Measurements from ENCODE around the gene FGD6.
"Not testable (repeated sequence)": the region's sequence is repeated elsewhere in the genome, so short reads cannot be mapped to it uniquely, and the experiment has no call there.

FGD6 gene

DNA sequence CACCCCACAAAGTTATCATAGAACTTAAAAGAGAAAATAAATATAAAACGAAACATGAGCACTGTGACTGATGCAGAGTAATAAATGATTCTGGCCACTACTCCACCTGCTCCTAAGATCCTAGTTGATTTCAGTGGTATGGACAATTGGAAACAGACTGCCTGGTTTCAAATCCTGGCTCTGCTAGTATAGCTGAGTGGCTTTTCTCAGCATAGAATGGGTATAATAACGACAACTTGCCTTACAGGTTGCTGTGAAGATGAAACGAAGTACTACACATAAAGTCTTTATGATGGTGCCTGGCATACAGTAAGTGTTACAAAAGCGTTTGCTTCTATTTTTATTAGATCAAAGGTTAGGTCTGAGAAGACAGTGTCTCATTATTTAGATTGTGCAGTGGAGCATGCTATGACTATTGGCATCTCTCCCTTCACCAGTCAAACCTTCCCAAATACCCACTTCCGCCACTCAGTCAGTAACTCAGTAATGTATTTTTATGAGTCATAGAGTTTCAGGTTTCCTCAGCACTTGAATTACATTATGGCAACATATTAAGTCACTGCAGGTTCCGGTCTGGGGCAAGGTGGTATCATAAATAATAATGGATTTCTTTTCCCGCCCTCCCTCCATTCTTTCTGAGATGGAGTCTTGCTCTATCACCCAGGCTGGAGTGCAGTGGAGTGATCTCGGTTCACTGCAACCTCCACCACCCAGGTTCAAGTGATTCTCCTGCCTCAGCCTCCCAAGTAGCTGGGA, 114.2 kb downstream of the FGD6 start:
- H3K4me3 ChIP-seq (ENCODE audit: low read depth, low read length): no peak overlapping the region
- TF ChIP-seq POLR2A (IDR thresholded peaks at IDR 0.05; ENCODE audit: extremely low read depth, insufficient read length) (no peak), MYC (IDR thresholded peaks at IDR 0.05; ENCODE audit: low read depth, low read length) (peak; percentile 60; the same call in 1 of the 2 replicates)
- TF ChIP-seq, protein P1, sequence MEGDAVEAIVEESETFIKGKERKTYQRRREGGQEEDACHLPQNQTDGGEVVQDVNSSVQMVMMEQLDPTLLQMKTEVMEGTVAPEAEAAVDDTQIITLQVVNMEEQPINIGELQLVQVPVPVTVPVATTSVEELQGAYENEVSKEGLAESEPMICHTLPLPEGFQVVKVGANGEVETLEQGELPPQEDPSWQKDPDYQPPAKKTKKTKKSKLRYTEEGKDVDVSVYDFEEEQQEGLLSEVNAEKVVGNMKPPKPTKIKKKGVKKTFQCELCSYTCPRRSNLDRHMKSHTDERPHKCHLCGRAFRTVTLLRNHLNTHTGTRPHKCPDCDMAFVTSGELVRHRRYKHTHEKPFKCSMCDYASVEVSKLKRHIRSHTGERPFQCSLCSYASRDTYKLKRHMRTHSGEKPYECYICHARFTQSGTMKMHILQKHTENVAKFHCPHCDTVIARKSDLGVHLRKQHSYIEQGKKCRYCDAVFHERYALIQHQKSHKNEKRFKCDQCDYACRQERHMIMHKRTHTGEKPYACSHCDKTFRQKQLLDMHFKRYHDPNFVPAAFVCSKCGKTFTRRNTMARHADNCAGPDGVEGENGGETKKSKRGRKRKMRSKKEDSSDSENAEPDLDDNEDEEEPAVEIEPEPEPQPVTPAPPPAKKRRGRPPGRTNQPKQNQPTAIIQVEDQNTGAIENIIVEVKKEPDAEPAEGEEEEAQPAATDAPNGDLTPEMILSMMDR (IDR thresholded peaks at IDR 0.05; ENCODE audit: low read depth, low read length): no peak
- TF ChIP-seq, protein P2, sequence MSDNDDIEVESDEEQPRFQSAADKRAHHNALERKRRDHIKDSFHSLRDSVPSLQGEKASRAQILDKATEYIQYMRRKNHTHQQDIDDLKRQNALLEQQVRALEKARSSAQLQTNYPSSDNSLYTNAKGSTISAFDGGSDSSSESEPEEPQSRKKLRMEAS (IDR thresholded peaks at IDR 0.05; ENCODE audit: low read depth, low read length): peak; percentile 30; the same call in 1 of the 2 replicates
- peak; percentile 59 for DNase-seq (ENCODE audit: low read depth)

DNA sequence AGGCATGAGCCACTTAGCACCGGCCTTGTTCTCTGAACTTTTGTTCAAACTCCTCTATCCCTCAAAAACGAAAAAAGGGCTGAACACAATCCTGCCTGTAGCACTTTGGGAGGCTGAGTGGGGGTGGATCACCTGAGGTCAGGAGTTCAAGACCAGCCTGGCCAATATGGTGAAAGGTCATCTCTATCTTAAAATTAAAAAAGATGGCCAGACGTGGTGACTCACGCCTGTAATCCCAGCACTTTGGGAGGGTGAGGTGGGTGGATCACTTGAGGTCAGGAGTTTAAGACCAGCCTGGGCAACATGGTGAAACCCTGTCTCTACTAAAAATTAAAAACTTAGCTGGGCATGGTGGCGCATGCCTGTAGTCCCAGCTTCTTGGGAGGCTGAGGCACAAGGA, 115.3 kb downstream of the FGD6 start:
- not testable (repeated sequence) for H3K4me3 ChIP-seq (ENCODE audit: low read depth, low read length); DNase-seq (ENCODE audit: low read depth)

DNA sequence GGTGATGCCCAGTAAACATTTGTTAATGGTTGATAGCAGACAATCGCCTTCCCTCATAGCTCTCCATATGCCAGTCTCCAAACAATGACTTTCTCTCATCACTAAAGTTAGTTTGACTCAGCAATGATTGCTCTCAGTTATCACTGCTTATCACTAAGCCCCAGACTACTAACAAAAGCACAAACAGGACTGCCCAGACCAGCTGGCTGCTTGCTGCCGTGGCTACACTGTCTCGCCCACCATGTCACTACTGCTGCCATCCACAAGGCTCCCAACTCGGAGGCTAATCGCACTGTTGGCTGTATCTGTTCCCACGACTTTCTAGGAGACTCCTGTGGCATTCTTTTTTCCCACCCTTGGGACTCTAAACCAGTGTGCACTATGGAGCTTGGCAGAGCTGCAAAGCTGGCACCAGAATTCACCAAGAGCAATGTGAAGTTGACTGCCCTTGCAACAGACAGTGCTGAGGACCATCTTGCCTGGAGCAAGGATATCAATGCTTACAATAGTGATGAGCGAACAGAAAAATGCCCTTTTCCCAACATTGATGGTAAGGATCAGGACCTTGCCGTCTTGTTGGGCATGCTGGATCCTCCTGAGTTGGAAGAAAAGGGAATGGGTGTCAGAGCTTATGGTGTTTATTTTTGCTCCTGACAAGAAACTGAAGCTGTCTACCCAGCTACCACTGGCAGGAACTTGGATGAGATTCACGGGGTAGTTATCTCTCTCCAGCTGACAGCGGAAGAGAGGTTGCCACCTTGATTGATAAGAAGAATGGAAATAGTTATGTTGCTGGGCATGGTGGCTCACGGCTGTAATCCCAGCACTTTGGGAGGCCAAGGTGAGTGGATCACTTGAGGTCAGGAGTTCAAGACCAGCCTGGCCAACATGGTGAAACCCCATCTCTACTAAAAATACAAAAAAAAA, 116.7 kb downstream of the FGD6 start:
- TF ChIP-seq POLR2A (IDR thresholded peaks at IDR 0.05; ENCODE audit: extremely low read depth, insufficient read length) (no peak), MYC (IDR thresholded peaks at IDR 0.05; ENCODE audit: low read depth, low read length) (no peak)
- TF ChIP-seq, protein P2 (IDR thresholded peaks at IDR 0.05; ENCODE audit: low read depth, low read length): no peak
- TF ChIP-seq, protein P1 (IDR thresholded peaks at IDR 0.05; ENCODE audit: low read depth, low read length): no peak
- DNase-seq (ENCODE audit: low read depth): no peak
- no peak overlapping the region for H3K4me3 ChIP-seq (ENCODE audit: low read depth, low read length)

GRCh38 chr12:95099270-95099790, 117.9 kb downstream of the FGD6 start:
- no peak overlapping the region for H3K4me3 ChIP-seq (ENCODE audit: low read depth, low read length)
- TF ChIP-seq, protein P2 (IDR thresholded peaks at IDR 0.05; ENCODE audit: low read depth, low read length): no peak
- TF ChIP-seq MYC (IDR thresholded peaks at IDR 0.05; ENCODE audit: low read depth, low read length): no peak
- TF ChIP-seq, protein P1 (IDR thresholded peaks at IDR 0.05; ENCODE audit: low read depth, low read length): no peak
- no peak for TF ChIP-seq POLR2A (IDR thresholded peaks at IDR 0.05; ENCODE audit: extremely low read depth, insufficient read length)
- DNase-seq (ENCODE audit: low read depth): no peak

- TF ChIP-seq POLR2A (IDR thresholded peaks at IDR 0.05; ENCODE audit: extremely low read depth, insufficient read length) (no peak), MYC (IDR thresholded peaks at IDR 0.05; ENCODE audit: low read depth, low read length) (no peak)
- TF ChIP-seq, protein P2 (IDR thresholded peaks at IDR 0.05; ENCODE audit: low read depth, low read length): no peak
- TF ChIP-seq, protein P1 (IDR thresholded peaks at IDR 0.05; ENCODE audit: low read depth, low read length): no peak
- H3K4me3 ChIP-seq (ENCODE audit: low read depth, low read length): no peak overlapping the region
- no peak for DNase-seq (ENCODE audit: low read depth)
These were observed 120.4 kb downstream of the FGD6 start for GRCh38 chr12:95096852-95097251.

DNA sequence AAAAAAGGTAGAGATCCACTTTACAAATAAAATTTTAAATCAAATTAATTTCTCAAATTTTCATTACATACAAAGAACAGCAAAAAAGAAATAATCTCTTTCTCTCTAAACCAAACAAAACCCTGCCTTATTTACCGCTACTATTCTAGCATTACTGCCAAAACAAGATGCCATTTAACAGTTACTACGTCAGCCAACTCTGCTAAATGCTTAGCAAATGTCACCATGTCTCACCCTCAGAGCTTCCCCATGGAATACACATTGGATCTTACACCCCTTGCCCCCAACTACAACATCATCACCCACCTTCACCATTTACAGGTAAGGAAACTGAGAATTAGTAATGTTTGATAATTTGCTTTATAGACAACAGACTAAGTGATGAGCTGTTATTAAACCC, 120.9 kb downstream of the FGD6 start:
- no peak overlapping the region for H3K4me3 ChIP-seq (ENCODE audit: low read depth, low read length)
- TF ChIP-seq, protein P1 (IDR thresholded peaks at IDR 0.05; ENCODE audit: low read depth, low read length): no peak
- TF ChIP-seq, protein P2 (IDR thresholded peaks at IDR 0.05; ENCODE audit: low read depth, low read length): no peak
- TF ChIP-seq POLR2A (IDR thresholded peaks at IDR 0.05; ENCODE audit: extremely low read depth, insufficient read length) (no peak), MYC (IDR thresholded peaks at IDR 0.05; ENCODE audit: low read depth, low read length) (no peak)
- DNase-seq (ENCODE audit: low read depth): no peak

GRCh38 chr12:95095866-95096265, 121.4 kb downstream of the FGD6 start:
- DNase-seq (ENCODE audit: low read depth); H3K4me3 ChIP-seq (ENCODE audit: low read depth, low read length): not testable (repeated sequence)
